Measurements from ENCODE around the gene MAMDC2.
"Not testable (repeated sequence)": the region's sequence is repeated elsewhere in the genome, so short reads cannot be mapped to it uniquely, and the experiment has no call there.

MAMDC2 gene

DNA sequence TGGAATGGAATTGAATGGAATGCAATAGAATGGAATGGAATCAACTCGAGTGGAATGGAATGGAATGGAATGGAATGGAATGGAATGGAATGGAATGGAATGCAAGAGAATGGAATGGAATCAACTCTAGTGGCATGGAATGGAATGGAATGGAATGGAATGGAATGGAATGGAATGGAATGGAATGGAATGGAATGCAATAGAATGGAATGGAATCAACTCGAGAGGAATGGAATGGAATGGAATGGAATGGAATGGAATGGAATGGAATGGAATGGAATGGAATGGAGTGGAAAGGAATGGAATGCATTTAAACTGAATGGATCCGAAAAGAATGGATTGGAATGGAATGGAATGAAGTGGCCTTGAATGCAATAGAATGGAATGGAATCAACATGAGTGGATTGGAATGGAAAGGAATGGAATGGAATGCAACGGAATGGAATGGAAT is 5.5 kb upstream of the MAMDC2 start:
- not testable (repeated sequence) for DNase-seq

GRCh38 chr9:70040376-70040903 is 3.2 kb upstream of the MAMDC2 start:
- no peak for DNase-seq

GRCh38 chr9:70042461-70043215 is 1.0 kb upstream of the MAMDC2 start:
- DNase-seq, result no peak

DNA sequence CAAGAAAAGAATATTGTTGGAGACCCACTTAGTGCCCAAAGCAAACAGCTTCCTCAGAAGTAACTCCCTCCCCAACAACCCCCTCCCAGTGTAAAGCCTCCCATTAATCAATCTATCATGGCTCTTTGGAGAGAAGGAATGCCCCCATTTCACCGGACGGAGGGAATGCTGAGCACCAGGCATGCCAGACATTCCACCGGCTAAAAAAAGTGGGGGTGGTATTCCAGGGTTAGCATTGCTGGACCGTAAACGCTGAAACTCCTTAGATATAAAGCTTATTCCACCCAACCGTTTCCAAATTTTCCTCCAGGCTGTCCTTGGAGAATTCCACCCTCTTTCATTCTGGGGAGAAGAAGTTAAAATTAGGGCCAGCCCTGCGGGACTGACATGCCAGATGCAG is 363 bp upstream of the MAMDC2 start:
- DNase-seq, result no peak

GRCh38 chr9:70044490-70045307 is 1.1 kb downstream of the MAMDC2 start:
- peak; percentile 43 for DNase-seq

- DNase-seq, result no peak
Measured at GRCh38 chr9:70045452-70045851, 1.8 kb downstream of the MAMDC2 start.

GRCh38 chr9:70046274-70047070 is 2.8 kb downstream of the MAMDC2 start:
- DNase-seq, result no peak

GRCh38 chr9:70049236-70049635 is 5.6 kb downstream of the MAMDC2 start:
- peak; percentile 74 for DNase-seq

- DNase-seq, result peak; percentile 42
Measured at GRCh38 chr9:70049672-70050271, 6.1 kb downstream of the MAMDC2 start.

DNA sequence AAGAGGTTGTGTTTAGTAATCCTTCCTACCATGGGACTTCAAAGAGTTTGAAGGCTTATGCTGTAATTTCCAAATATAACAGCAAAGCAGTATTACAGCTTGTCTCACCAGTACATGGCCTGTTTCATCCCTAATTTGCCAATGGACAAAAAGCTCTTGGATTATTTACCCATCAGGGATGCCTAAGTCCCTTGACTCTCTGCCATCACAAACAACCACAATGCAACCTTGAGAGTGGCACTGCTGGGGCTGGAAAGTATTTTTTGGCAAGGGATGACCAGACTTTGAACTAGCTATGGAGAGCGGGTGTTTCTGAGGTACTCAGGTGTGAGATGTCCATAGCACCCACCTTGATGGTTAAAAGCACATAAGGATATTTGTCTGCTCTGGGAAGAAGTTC is 9.1 kb downstream of the MAMDC2 start:
- no peak for DNase-seq

- DNase-seq, result no peak
Measured at GRCh38 chr9:70053864-70054263, 10.2 kb downstream of the MAMDC2 start.

DNA sequence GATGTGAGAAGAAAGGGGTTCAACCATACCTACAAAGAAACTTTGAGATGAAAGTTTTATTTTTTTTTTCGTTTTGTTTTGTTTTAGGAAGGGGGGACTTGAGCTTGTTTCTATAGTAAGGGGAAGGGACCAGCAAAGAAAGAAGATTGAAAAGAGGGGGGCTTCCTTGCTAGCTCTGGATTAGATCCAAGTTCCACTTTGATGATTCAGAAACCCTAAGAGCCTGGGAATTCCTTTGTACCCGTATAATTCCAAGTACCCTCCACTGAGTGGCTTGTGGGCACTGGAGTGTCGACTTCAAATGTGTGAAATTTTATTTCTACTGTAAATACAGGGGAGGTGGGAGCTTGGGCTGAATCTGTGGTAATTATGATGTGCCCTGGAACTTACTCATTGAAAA is 10.9 kb downstream of the MAMDC2 start:
- DNase-seq, result no peak

DNA sequence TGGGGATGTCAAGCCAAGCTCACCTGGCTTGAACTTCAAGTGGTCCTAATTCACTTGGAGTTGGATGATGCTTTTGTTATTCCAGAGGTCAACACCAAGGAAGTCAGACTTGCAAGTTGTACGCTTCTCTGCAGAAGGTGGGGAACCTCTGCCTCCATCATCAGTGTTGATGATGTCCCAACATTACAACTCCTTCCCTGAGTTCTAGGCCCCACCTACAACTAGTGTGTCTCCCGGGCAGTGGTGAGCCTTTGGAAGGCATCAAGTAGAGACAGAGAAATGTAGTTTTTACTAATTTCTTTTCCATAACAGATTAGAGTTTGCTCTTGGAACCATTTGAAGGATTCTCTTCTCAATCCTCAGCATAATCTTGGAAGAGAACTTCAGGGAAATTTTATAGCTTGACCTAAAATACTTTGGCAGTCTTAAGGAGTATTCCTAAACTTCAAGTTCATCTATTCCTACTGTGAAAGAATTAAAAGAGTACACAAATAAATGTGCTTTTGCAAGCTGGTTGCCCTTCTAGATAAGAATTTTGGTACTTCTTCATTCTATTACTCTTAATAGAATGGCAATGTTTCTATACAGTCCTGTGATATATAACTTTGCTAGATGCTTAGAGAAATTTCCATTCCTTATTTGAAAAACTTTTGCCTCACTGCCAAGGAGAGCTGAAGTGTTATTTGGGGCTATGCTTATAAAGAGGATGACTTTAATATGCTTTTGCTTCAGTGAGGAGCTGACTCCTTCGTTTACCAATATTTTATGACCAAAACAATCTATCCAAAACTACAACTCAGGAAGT is 12.0 kb downstream of the MAMDC2 start:
- no peak for DNase-seq

DNA sequence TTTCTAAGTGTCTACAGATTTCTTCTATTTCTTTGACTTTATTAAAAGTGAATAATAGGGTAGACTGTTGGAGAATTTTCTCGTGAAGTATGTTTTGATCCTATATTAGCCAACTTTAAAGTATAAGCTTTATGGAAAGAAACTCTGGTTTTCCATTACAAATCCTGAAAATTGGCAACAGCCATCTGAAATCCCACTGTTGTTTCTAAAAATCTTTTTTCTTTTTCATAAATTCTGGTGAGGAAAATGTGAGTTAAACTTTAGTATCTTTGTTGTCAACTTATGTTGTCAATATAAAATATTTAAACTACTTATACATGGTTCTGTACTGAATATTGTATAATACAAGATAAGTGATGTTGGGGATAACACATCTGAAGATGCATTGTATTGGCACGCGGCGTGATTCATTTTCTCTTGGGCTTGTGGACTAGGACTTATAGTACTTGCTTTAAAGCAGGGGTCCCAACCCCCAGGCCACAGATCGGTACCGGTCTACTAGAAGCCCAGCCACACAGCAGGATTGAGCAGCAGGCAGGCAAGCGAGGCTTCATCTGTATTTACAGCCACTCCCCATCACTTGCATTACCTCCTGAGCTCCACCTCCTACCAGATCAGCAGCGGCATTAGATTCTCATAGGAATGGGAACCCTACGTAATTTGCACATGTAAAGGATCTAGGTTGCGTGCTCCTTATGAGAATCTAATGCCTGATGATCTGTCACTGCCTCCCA is 12.7 kb downstream of the MAMDC2 start:
- DNase-seq, result no peak

DNA sequence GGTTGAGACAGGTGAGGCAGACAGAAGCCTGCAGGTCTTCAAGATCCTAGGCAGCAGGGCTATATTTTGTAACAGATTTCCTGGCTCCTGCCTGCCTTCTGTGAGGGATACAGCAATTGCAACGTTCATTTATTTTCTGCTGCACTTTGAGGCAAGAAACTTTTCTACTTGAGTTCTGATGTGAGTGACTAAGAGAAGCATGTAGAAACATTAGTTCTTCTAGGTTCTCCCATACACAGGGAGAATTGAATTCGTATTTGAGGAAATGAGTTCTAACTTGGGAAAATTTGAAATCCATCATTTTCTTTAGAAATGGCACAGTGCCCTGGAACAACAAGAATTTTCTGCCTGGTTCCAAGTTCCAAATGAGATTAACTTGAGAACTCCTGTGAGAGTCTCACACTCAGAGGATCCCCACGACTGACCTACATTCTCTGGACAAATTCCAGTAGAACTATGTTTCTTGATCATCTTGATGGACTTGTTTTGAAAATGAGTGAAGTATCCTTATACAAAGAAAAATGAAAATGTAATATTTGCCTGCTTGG is 15.0 kb downstream of the MAMDC2 start:
- no peak for DNase-seq

GRCh38 chr9:70060148-70060882 is 16.7 kb downstream of the MAMDC2 start:
- DNase-seq, result no peak

- DNase-seq, result no peak
Measured at GRCh38 chr9:70060883-70061507, 17.3 kb downstream of the MAMDC2 start.

- no peak for DNase-seq
Measured at GRCh38 chr9:70061776-70062175, 18.1 kb downstream of the MAMDC2 start.

GRCh38 chr9:70064496-70064895 is 20.8 kb downstream of the MAMDC2 start:
- DNase-seq, result no peak

DNA sequence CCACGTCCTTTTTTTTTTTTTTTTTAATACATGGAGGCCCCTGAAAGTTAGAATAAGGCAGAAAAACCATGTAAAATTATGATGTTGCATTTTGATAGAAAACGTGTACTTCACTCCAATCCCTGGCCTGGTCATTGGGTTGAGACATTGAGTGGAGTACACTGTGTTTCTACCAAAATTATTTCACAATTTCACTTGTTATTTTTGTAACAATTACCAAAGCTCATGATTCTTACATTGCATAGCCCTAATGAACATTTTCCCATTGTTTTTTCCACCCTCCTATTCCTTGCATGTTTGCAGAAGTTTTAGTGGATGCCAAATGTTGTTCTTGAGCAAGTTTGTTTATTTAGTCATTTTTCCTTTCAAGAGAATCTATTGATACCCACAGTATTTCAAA is 21.9 kb downstream of the MAMDC2 start:
- DNase-seq, result no peak

Data from HCEC 1CT (cell line).